ENCODE measurements around the gene OR11G2.
"Not testable (repeated sequence)": the region's sequence is repeated elsewhere in the genome, so short reads cannot be mapped to it uniquely, and the experiment has no call there.

OR11G2 gene

GRCh38 chr14:20190596-20190995 is at the start of gene OR11G2:
TSS of gene OR11G2 (plus strand) at chr14:20190896. CDS start at chr14:20197438, 6,542 bp downstream.
- no peaks in the 10 kb centered on the region for H3K9me3 Mint-ChIP-seq (ENCODE audit: low read depth)
- no peaks in the 10 kb centered on the region for H3K4me1 Mint-ChIP-seq (ENCODE audit: low read depth)
- H3K27ac Mint-ChIP-seq: no peak within 1 kb of the TSS
- peaks cover 4% of the 10 kb centered on the region for H3K27me3 Mint-ChIP-seq
- peaks cover 3% of the 10 kb centered on the region for H3K36me3 Mint-ChIP-seq
- no peak within 1 kb of the TSS for H3K4me3 Mint-ChIP-seq

- Mint-ChIP-seq H3K4me3 (no peak overlapping the region), H3K27me3 (peaks cover 1% of the 10 kb centered on the region), H3K4me1 (ENCODE audit: low read depth) (no peaks in the 10 kb centered on the region), H3K9me3 (ENCODE audit: low read depth) (no peaks in the 10 kb centered on the region), H3K36me3 (no peaks in the 10 kb centered on the region), H3K27ac (no peak overlapping the region)
Observed at GRCh38 chr14:20143911-20144310, 46.8 kb upstream of the OR11G2 start.

GRCh38 chr14:20144820-20145219 is 45.9 kb upstream of the OR11G2 start:
- Mint-ChIP-seq H3K4me1 (ENCODE audit: low read depth) (no peaks in the 10 kb centered on the region), H3K27me3 (peaks cover 7% of the 10 kb centered on the region), H3K9me3 (ENCODE audit: low read depth) (no peaks in the 10 kb centered on the region), H3K4me3 (no peak overlapping the region), H3K36me3 (no peaks in the 10 kb centered on the region), H3K27ac (no peak overlapping the region)

- Mint-ChIP-seq H3K27me3 (peaks cover 13% of the 10 kb centered on the region), H3K4me1 (ENCODE audit: low read depth) (no peaks in the 10 kb centered on the region), H3K36me3 (peaks cover 4% of the 10 kb centered on the region), H3K4me3 (no peak overlapping the region), H3K9me3 (ENCODE audit: low read depth) (peaks cover 17% of the 10 kb centered on the region), H3K27ac (no peak overlapping the region)
Observed at GRCh38 chr14:20164462-20164861, 26.2 kb upstream of the OR11G2 start.

- peaks cover 7% of the 10 kb centered on the region for H3K36me3 Mint-ChIP-seq
- peaks cover 19% of the 10 kb centered on the region for H3K27me3 Mint-ChIP-seq
- H3K4me1 Mint-ChIP-seq (ENCODE audit: low read depth): no peaks in the 10 kb centered on the region
- no peak overlapping the region for H3K27ac Mint-ChIP-seq
- peaks cover 13% of the 10 kb centered on the region for H3K9me3 Mint-ChIP-seq (ENCODE audit: low read depth)
- no peak overlapping the region for H3K4me3 Mint-ChIP-seq
Observed at GRCh38 chr14:20167091-20167490, 23.6 kb upstream of the OR11G2 start.

- H3K27ac Mint-ChIP-seq; H3K9me3 Mint-ChIP-seq (ENCODE audit: low read depth); H3K4me1 Mint-ChIP-seq (ENCODE audit: low read depth); H3K4me3 Mint-ChIP-seq; H3K36me3 Mint-ChIP-seq: not testable (repeated sequence)
- peaks cover 15% of the 10 kb centered on the region for H3K27me3 Mint-ChIP-seq
Observed at GRCh38 chr14:20169852-20170251, 20.8 kb upstream of the OR11G2 start.

GRCh38 chr14:20174205-20174604 is 16.5 kb upstream of the OR11G2 start:
- not testable (repeated sequence) for H3K36me3 Mint-ChIP-seq; H3K27me3 Mint-ChIP-seq; H3K27ac Mint-ChIP-seq; H3K9me3 Mint-ChIP-seq (ENCODE audit: low read depth); H3K4me3 Mint-ChIP-seq; H3K4me1 Mint-ChIP-seq (ENCODE audit: low read depth)

GRCh38 chr14:20176330-20176729 is 14.4 kb upstream of the OR11G2 start:
- Mint-ChIP-seq H3K9me3 (ENCODE audit: low read depth) (no peaks in the 10 kb centered on the region), H3K27ac (no peak overlapping the region), H3K27me3 (peaks cover 2% of the 10 kb centered on the region), H3K4me1 (ENCODE audit: low read depth) (no peaks in the 10 kb centered on the region), H3K4me3 (no peak overlapping the region), H3K36me3 (no peaks in the 10 kb centered on the region)

GRCh38 chr14:20177433-20177974 is 13.2 kb upstream of the OR11G2 start:
- H3K4me3 Mint-ChIP-seq: no peak overlapping the region
- H3K36me3 Mint-ChIP-seq: no peaks in the 10 kb centered on the region
- peaks cover 4% of the 10 kb centered on the region for H3K27me3 Mint-ChIP-seq
- no peak overlapping the region for H3K27ac Mint-ChIP-seq
- no peaks in the 10 kb centered on the region for H3K4me1 Mint-ChIP-seq (ENCODE audit: low read depth)
- no peaks in the 10 kb centered on the region for H3K9me3 Mint-ChIP-seq (ENCODE audit: low read depth)

GRCh38 chr14:20179218-20179617 is 11.5 kb upstream of the OR11G2 start:
- H3K4me1 Mint-ChIP-seq (ENCODE audit: low read depth): no peaks in the 10 kb centered on the region
- no peak overlapping the region for H3K4me3 Mint-ChIP-seq
- no peak overlapping the region for H3K27ac Mint-ChIP-seq
- H3K9me3 Mint-ChIP-seq (ENCODE audit: low read depth): no peaks in the 10 kb centered on the region
- H3K27me3 Mint-ChIP-seq: peaks cover 4% of the 10 kb centered on the region
- no peaks in the 10 kb centered on the region for H3K36me3 Mint-ChIP-seq

GRCh38 chr14:20179880-20180279 is 10.8 kb upstream of the OR11G2 start:
- Mint-ChIP-seq H3K27me3 (peaks cover 4% of the 10 kb centered on the region), H3K36me3 (no peaks in the 10 kb centered on the region), H3K4me1 (ENCODE audit: low read depth) (no peaks in the 10 kb centered on the region), H3K27ac (no peak overlapping the region), H3K4me3 (no peak overlapping the region), H3K9me3 (ENCODE audit: low read depth) (no peaks in the 10 kb centered on the region)

GRCh38 chr14:20180486-20180885 is 10.2 kb upstream of the OR11G2 start:
- H3K36me3 Mint-ChIP-seq: no peaks in the 10 kb centered on the region
- H3K9me3 Mint-ChIP-seq (ENCODE audit: low read depth): no peaks in the 10 kb centered on the region
- H3K4me1 Mint-ChIP-seq (ENCODE audit: low read depth): no peaks in the 10 kb centered on the region
- peaks cover 4% of the 10 kb centered on the region for H3K27me3 Mint-ChIP-seq
- no peak overlapping the region for H3K27ac Mint-ChIP-seq
- H3K4me3 Mint-ChIP-seq: no peak overlapping the region

GRCh38 chr14:20184181-20184580 is 6.5 kb upstream of the OR11G2 start:
- Mint-ChIP-seq H3K4me3 (no peak overlapping the region), H3K4me1 (ENCODE audit: low read depth) (no peaks in the 10 kb centered on the region), H3K36me3 (peaks cover 3% of the 10 kb centered on the region), H3K9me3 (ENCODE audit: low read depth) (no peaks in the 10 kb centered on the region), H3K27ac (no peak overlapping the region), H3K27me3 (peaks cover 7% of the 10 kb centered on the region)

- Mint-ChIP-seq H3K4me3 (no peak overlapping the region), H3K27me3 (peaks cover 3% of the 10 kb centered on the region), H3K36me3 (peaks cover 3% of the 10 kb centered on the region), H3K27ac (no peak overlapping the region), H3K9me3 (ENCODE audit: low read depth) (no peaks in the 10 kb centered on the region), H3K4me1 (ENCODE audit: low read depth) (no peaks in the 10 kb centered on the region)
Observed at GRCh38 chr14:20191396-20191795, 700 bp downstream of the OR11G2 start.

- H3K4me3 Mint-ChIP-seq: no peak overlapping the region
Observed at GRCh38 chr14:20194101-20194500, 3.4 kb downstream of the OR11G2 start.

GRCh38 chr14:20195170-20195569 is 4.5 kb downstream of the OR11G2 start:
- H3K9me3 Mint-ChIP-seq (ENCODE audit: low read depth); H3K4me3 Mint-ChIP-seq; H3K4me1 Mint-ChIP-seq (ENCODE audit: low read depth); H3K27ac Mint-ChIP-seq; H3K36me3 Mint-ChIP-seq: not testable (repeated sequence)
- H3K27me3 Mint-ChIP-seq: peaks cover 11% of the 10 kb centered on the region

More at GRCh38 chr14:20194101-20194500, 3.4 kb downstream of the OR11G2 start:
- H3K36me3 Mint-ChIP-seq: no peaks in the 10 kb centered on the region
- peaks cover 6% of the 10 kb centered on the region for H3K27me3 Mint-ChIP-seq
- no peaks in the 10 kb centered on the region for H3K4me1 Mint-ChIP-seq (ENCODE audit: low read depth)
- no peaks in the 10 kb centered on the region for H3K9me3 Mint-ChIP-seq (ENCODE audit: low read depth)
- H3K27ac Mint-ChIP-seq: no peak overlapping the region

Measured in activated naive CD8-positive, alpha-beta T cell (primary cell).